Sigmoid colon (tissue), 4 donors: ENCODE data around the gene ENPP5.

ENCODE experiments used
- EP300 ChIP-seq, 4 donors: sonication (generic); formaldehyde crosslinking; IDR thresholded peaks; one replicate each; pipeline ENCODE4 v1.6.1; 2017; ENCODE audit warnings: antibody characterized with exemption in 4 of 4
- POLR2AphosphoS5 ChIP-seq, 4 donors: sonication (generic); formaldehyde crosslinking; IDR thresholded peaks; one replicate each; pipeline ENCODE4 v1.6.1; 2017; ENCODE audit warnings: antibody characterized with exemption in 4 of 4
- TF ChIP-seq, protein P1 (sequence below), 4 experiments: fragments of 450-650 bp in 3 of 4; fragments of 200-600 bp in 1 of 4; IDR thresholded peaks; one replicate each; pipeline ENCODE4 v1.5.1; 2016 to 2019; ENCODE audit warnings: antibody characterized with exemption in 4 of 4, mild to moderate bottlenecking in 3 of 4, moderate library complexity in 2 of 4

DNA sequence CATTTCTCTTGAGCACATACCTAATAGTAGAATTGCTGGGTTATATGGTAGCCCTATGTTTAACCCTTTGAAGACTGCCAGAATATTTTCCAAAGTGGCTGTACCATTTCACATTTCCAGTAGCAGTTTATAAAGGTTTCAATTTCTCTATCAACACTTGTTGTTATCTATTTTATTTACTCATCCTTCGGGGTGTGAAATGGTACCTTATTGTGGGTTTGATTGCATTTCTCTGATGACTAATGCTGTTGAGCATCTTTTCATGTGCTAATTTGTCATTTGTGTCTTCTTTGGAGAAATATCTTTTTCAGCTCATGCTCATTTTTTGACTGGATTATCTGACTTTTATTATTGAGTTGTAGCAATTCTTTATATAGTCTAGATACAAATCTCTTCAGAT is 35.6 kb downstream of the ENPP5 start:
- TF ChIP-seq, protein P1, sequence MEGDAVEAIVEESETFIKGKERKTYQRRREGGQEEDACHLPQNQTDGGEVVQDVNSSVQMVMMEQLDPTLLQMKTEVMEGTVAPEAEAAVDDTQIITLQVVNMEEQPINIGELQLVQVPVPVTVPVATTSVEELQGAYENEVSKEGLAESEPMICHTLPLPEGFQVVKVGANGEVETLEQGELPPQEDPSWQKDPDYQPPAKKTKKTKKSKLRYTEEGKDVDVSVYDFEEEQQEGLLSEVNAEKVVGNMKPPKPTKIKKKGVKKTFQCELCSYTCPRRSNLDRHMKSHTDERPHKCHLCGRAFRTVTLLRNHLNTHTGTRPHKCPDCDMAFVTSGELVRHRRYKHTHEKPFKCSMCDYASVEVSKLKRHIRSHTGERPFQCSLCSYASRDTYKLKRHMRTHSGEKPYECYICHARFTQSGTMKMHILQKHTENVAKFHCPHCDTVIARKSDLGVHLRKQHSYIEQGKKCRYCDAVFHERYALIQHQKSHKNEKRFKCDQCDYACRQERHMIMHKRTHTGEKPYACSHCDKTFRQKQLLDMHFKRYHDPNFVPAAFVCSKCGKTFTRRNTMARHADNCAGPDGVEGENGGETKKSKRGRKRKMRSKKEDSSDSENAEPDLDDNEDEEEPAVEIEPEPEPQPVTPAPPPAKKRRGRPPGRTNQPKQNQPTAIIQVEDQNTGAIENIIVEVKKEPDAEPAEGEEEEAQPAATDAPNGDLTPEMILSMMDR (IDR thresholded peaks at IDR 0.05) = no peak
- TF ChIP-seq POLR2AphosphoS5 (IDR thresholded peaks at IDR 0.05) (no peak), EP300 (IDR thresholded peaks at IDR 0.05) (no peak)
